ENCODE measurements around the gene KCNK13.

The KCNK13 gene

GRCh38 chr14:90103808-90104207 is 42.0 kb downstream of the KCNK13 start:
- Histone ChIP-seq H3K4me3 (ENCODE audit: low read depth in 1 of 2, low read length in 2 of 2) (no peak overlapping the region), H3K4me1 (ENCODE audit: control insufficient read depth in 1 of 2, insufficient read depth in 2 of 2, low read length in 2 of 2) (no peaks in the 10 kb centered on the region), H3K27me3 (ENCODE audit: low read depth, low read length) (no peaks in the 10 kb centered on the region), H3K9me3 (ENCODE audit: control insufficient read depth in 1 of 2, low read length in 2 of 2) (no peaks in the 10 kb centered on the region), H3K36me3 (ENCODE audit: control insufficient read depth in 1 of 2, insufficient read depth in 2 of 2, low read length in 2 of 2) (no peaks in the 10 kb centered on the region), H3K27ac (ENCODE audit: low read length) (no peak overlapping the region)

- Histone ChIP-seq H3K9me3 (ENCODE audit: control insufficient read depth in 1 of 2, low read length in 2 of 2) (no peaks in the 10 kb centered on the region), H3K27me3 (ENCODE audit: low read depth, low read length) (no peaks in the 10 kb centered on the region), H3K4me1 (ENCODE audit: control insufficient read depth in 1 of 2, insufficient read depth in 2 of 2, low read length in 2 of 2) (no peaks in the 10 kb centered on the region), H3K27ac (ENCODE audit: low read length) (no peak overlapping the region), H3K36me3 (ENCODE audit: control insufficient read depth in 1 of 2, insufficient read depth in 2 of 2, low read length in 2 of 2) (no peaks in the 10 kb centered on the region), H3K4me3 (ENCODE audit: low read depth in 1 of 2, low read length in 2 of 2) (no peak overlapping the region)
Measured at GRCh38 chr14:90105756-90106155, 44.0 kb downstream of the KCNK13 start.

- no peaks in the 10 kb centered on the region for H3K36me3 ChIP-seq (ENCODE audit: control insufficient read depth in 1 of 2, insufficient read depth in 2 of 2, low read length in 2 of 2)
- no peak overlapping the region for H3K4me3 ChIP-seq (ENCODE audit: low read depth in 1 of 2, low read length in 2 of 2)
- H3K9me3 ChIP-seq (ENCODE audit: control insufficient read depth in 1 of 2, low read length in 2 of 2): no peaks in the 10 kb centered on the region
- no peak overlapping the region for H3K27ac ChIP-seq (ENCODE audit: low read length)
- H3K27me3 ChIP-seq (ENCODE audit: low read depth, low read length): no peaks in the 10 kb centered on the region
- H3K4me1 ChIP-seq (ENCODE audit: control insufficient read depth in 1 of 2, insufficient read depth in 2 of 2, low read length in 2 of 2): no peaks in the 10 kb centered on the region
Measured at GRCh38 chr14:90107789-90108188, 46.0 kb downstream of the KCNK13 start.

GRCh38 chr14:90109858-90110257 is 48.1 kb downstream of the KCNK13 start:
- no peaks in the 10 kb centered on the region for H3K36me3 ChIP-seq (ENCODE audit: control insufficient read depth in 1 of 2, insufficient read depth in 2 of 2, low read length in 2 of 2)
- no peaks in the 10 kb centered on the region for H3K4me1 ChIP-seq (ENCODE audit: control insufficient read depth in 1 of 2, insufficient read depth in 2 of 2, low read length in 2 of 2)

GRCh38 chr14:90111895-90112534 is 50.2 kb downstream of the KCNK13 start:
- no peaks in the 10 kb centered on the region for H3K27me3 ChIP-seq (ENCODE audit: low read depth, low read length)
- H3K27ac ChIP-seq (ENCODE audit: low read length): no peak overlapping the region
- H3K9me3 ChIP-seq (ENCODE audit: control insufficient read depth in 1 of 2, low read length in 2 of 2): no peaks in the 10 kb centered on the region
- H3K36me3 ChIP-seq (ENCODE audit: control insufficient read depth in 1 of 2, insufficient read depth in 2 of 2, low read length in 2 of 2): no peaks in the 10 kb centered on the region
- no peak overlapping the region for H3K4me3 ChIP-seq (ENCODE audit: low read depth in 1 of 2, low read length in 2 of 2)
- H3K4me1 ChIP-seq (ENCODE audit: control insufficient read depth in 1 of 2, insufficient read depth in 2 of 2, low read length in 2 of 2): no peaks in the 10 kb centered on the region

More at GRCh38 chr14:90109858-90110257, 48.1 kb downstream of the KCNK13 start:
- no peak overlapping the region for H3K4me3 ChIP-seq (ENCODE audit: low read depth in 1 of 2, low read length in 2 of 2)
- H3K9me3 ChIP-seq (ENCODE audit: control insufficient read depth in 1 of 2, low read length in 2 of 2): no peaks in the 10 kb centered on the region
- H3K27me3 ChIP-seq (ENCODE audit: low read depth, low read length): no peaks in the 10 kb centered on the region
- no peak overlapping the region for H3K27ac ChIP-seq (ENCODE audit: low read length)

- H3K4me1 ChIP-seq (ENCODE audit: control insufficient read depth in 1 of 2, insufficient read depth in 2 of 2, low read length in 2 of 2): no peaks in the 10 kb centered on the region
- H3K27ac ChIP-seq (ENCODE audit: low read length): no peak overlapping the region
- H3K36me3 ChIP-seq (ENCODE audit: control insufficient read depth in 1 of 2, insufficient read depth in 2 of 2, low read length in 2 of 2): no peaks in the 10 kb centered on the region
- no peaks in the 10 kb centered on the region for H3K27me3 ChIP-seq (ENCODE audit: low read depth, low read length)
- no peaks in the 10 kb centered on the region for H3K9me3 ChIP-seq (ENCODE audit: control insufficient read depth in 1 of 2, low read length in 2 of 2)
- no peak overlapping the region for H3K4me3 ChIP-seq (ENCODE audit: low read depth in 1 of 2, low read length in 2 of 2)
Measured at GRCh38 chr14:90114554-90114953, 52.8 kb downstream of the KCNK13 start.

- no peaks in the 10 kb centered on the region for H3K27me3 ChIP-seq (ENCODE audit: low read depth, low read length)
- H3K36me3 ChIP-seq (ENCODE audit: control insufficient read depth in 1 of 2, insufficient read depth in 2 of 2, low read length in 2 of 2): no peaks in the 10 kb centered on the region
- H3K27ac ChIP-seq (ENCODE audit: low read length): no peak overlapping the region
- no peak overlapping the region for H3K4me3 ChIP-seq (ENCODE audit: low read depth in 1 of 2, low read length in 2 of 2)
- no peaks in the 10 kb centered on the region for H3K9me3 ChIP-seq (ENCODE audit: control insufficient read depth in 1 of 2, low read length in 2 of 2)
- H3K4me1 ChIP-seq (ENCODE audit: control insufficient read depth in 1 of 2, insufficient read depth in 2 of 2, low read length in 2 of 2): no peaks in the 10 kb centered on the region
Measured at GRCh38 chr14:90115780-90116179, 54.0 kb downstream of the KCNK13 start.

- no peaks in the 10 kb centered on the region for H3K27me3 ChIP-seq (ENCODE audit: low read depth, low read length)
- H3K4me3 ChIP-seq (ENCODE audit: low read depth in 1 of 2, low read length in 2 of 2): no peak overlapping the region
- H3K27ac ChIP-seq (ENCODE audit: low read length): no peak overlapping the region
- H3K9me3 ChIP-seq (ENCODE audit: control insufficient read depth in 1 of 2, low read length in 2 of 2): no peaks in the 10 kb centered on the region
- H3K36me3 ChIP-seq (ENCODE audit: control insufficient read depth in 1 of 2, insufficient read depth in 2 of 2, low read length in 2 of 2): no peaks in the 10 kb centered on the region
- no peaks in the 10 kb centered on the region for H3K4me1 ChIP-seq (ENCODE audit: control insufficient read depth in 1 of 2, insufficient read depth in 2 of 2, low read length in 2 of 2)
Measured at GRCh38 chr14:90116444-90116843, 54.6 kb downstream of the KCNK13 start.

- Histone ChIP-seq H3K27me3 (ENCODE audit: low read depth, low read length) (no peaks in the 10 kb centered on the region), H3K27ac (ENCODE audit: low read length) (no peak overlapping the region), H3K36me3 (ENCODE audit: control insufficient read depth in 1 of 2, insufficient read depth in 2 of 2, low read length in 2 of 2) (no peaks in the 10 kb centered on the region), H3K9me3 (ENCODE audit: control insufficient read depth in 1 of 2, low read length in 2 of 2) (no peaks in the 10 kb centered on the region), H3K4me1 (ENCODE audit: control insufficient read depth in 1 of 2, insufficient read depth in 2 of 2, low read length in 2 of 2) (no peaks in the 10 kb centered on the region), H3K4me3 (ENCODE audit: low read depth in 1 of 2, low read length in 2 of 2) (no peak overlapping the region)
Measured at GRCh38 chr14:90118027-90118426, 56.2 kb downstream of the KCNK13 start.

- no peak overlapping the region for H3K4me3 ChIP-seq (ENCODE audit: low read depth in 1 of 2, low read length in 2 of 2)
- no peaks in the 10 kb centered on the region for H3K36me3 ChIP-seq (ENCODE audit: control insufficient read depth in 1 of 2, insufficient read depth in 2 of 2, low read length in 2 of 2)
- H3K4me1 ChIP-seq (ENCODE audit: control insufficient read depth in 1 of 2, insufficient read depth in 2 of 2, low read length in 2 of 2): no peaks in the 10 kb centered on the region
Measured at GRCh38 chr14:90126260-90126659, 64.5 kb downstream of the KCNK13 start.

GRCh38 chr14:90132821-90133570 is 71.2 kb downstream of the KCNK13 start:
- no peaks in the 10 kb centered on the region for H3K4me1 ChIP-seq (ENCODE audit: control insufficient read depth in 1 of 2, insufficient read depth in 2 of 2, low read length in 2 of 2)
- H3K9me3 ChIP-seq (ENCODE audit: control insufficient read depth in 1 of 2, low read length in 2 of 2): no peaks in the 10 kb centered on the region
- H3K36me3 ChIP-seq (ENCODE audit: control insufficient read depth in 1 of 2, insufficient read depth in 2 of 2, low read length in 2 of 2): no peaks in the 10 kb centered on the region
- H3K27ac ChIP-seq (ENCODE audit: low read length): no peak overlapping the region
- no peak overlapping the region for H3K4me3 ChIP-seq (ENCODE audit: low read depth in 1 of 2, low read length in 2 of 2)
- no peaks in the 10 kb centered on the region for H3K27me3 ChIP-seq (ENCODE audit: low read depth, low read length)

More at GRCh38 chr14:90126260-90126659, 64.5 kb downstream of the KCNK13 start:
- Histone ChIP-seq H3K27me3 (ENCODE audit: low read depth, low read length) (no peaks in the 10 kb centered on the region), H3K27ac (ENCODE audit: low read length) (no peak overlapping the region), H3K9me3 (ENCODE audit: control insufficient read depth in 1 of 2, low read length in 2 of 2) (no peaks in the 10 kb centered on the region)
